Posterior cingulate gyrus (tissue), 11 donors: ENCODE results near the gene DVL2.

Experiments used
- DNase-seq, 10 donors: peaks; one replicate each; pipeline versions ENCODE4 v3.0.0 to v3.0.0-alpha.2; 2020 to 2021; ENCODE audit warnings: mixed read lengths in 3 of 10
- intact Hi-C: fragments of 100-400 bp; cut with DNase I; formaldehyde crosslinking; loops from one replicate; pipeline ENCODE4 v1.15.1; 2023

Gene DVL2

GRCh38 chr17:7240375-7240774, 6.1 kb upstream of the DVL2 start:
- peak in 1 of 10 donors; percentile 25 for DNase-seq

GRCh38 chr17:7239091-7240027, 5.0 kb upstream of the DVL2 start, which contains the start of gene PHF23:
Gene PHF23, minus strand, starts transcription at chr17:7239457. Its CDS starts 178 bp downstream, at chr17:7239279.
- DNase-seq, result peak; percentile 97 to 100 (median 99)
- intact Hi-C loops, result no loop called here

More at GRCh38 chr17:7240375-7240774, 6.1 kb upstream of the DVL2 start:
- intact Hi-C loops, result no loop called here

- DNase-seq, result peak in 3 of 10 donors; percentile 70 to 81 (median 80)
- intact Hi-C loops, result no loop called here
Observed at GRCh38 chr17:7238420-7239090, 4.2 kb upstream of the DVL2 start.

- peak; percentile 56 to 91 (median 62) for DNase-seq
- intact Hi-C loops, result no loop called here
Observed at GRCh38 chr17:7237761-7238419, 3.6 kb upstream of the DVL2 start.

GRCh38 chr17:7237266-7237760, 3.0 kb upstream of the DVL2 start:
- intact Hi-C loops, result no loop called here
- peak in 1 of 10 donors; percentile 2 for DNase-seq

DNA sequence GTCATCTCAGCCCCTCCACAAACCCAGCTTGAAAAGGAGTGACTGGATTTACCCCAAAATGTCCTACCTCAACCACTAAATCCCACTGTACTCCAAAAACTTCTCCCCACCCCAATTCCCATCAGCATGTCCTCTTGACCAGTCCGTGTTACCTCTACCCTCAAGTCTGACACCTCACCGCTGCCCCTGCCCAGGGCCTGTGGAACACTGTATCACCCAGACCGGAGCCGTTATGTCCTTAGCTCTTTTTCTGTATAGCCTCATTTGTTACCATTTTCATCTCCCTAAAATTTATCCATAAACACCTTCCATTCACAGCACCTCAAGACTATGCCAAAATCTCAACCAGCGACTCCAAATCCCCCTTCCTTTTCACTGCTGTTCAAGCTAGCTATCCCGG, 2.5 kb upstream of the DVL2 start:
- peak in 3 of 10 donors; percentile 7 to 64 (median 20) for DNase-seq
- intact Hi-C loops, result no loop called here

DNA sequence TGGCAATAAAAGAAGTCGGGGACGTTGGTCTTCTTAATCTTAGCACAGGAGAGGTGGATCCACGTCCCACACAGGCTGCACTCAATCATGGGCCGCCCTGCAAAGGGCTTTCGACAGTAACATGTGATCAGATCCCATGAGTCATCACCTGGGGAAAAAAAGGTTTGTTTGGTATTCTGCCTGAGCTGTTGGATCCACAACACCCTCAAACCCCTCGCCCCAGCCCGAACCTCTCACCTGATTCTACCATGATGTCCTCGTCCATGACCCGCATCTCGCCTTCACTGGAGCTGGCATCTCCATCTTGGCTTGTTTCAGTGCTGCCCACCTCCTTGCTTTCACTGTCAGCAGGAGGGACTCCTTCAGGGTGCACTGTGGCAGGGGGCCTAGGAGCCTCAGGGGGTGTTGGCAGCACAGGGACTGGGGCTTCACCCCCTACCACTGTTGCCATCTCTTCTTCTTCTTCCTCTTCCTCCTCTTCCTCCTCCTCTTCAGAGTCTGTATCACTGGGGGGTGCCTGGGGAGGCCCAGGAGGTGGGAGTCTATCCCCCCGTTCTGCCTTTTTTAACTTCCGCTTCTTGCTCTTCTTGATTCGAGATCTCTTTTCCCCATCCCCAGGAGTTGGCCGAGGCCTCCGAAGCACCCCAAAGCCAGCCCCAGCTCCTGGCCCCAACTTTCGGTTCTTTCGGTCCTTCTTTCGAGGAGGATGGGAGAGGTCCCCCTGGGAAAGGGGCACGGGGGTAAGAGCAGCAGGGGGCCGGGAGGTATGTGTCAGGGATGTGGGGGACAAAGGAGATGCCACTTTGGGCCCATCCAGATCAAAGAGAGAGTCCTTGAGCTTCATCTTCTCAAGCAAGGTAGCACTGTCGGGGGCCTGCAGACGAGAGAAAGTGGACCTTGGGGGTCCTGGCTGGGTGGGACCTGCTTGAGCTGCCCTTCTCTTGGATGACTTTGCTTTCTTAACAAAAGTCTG, 1.7 kb upstream of the DVL2 start:
- intact Hi-C loops, result no loop called here
- peak in 3 of 10 donors; percentile 60 to 78 (median 62) for DNase-seq

DNA sequence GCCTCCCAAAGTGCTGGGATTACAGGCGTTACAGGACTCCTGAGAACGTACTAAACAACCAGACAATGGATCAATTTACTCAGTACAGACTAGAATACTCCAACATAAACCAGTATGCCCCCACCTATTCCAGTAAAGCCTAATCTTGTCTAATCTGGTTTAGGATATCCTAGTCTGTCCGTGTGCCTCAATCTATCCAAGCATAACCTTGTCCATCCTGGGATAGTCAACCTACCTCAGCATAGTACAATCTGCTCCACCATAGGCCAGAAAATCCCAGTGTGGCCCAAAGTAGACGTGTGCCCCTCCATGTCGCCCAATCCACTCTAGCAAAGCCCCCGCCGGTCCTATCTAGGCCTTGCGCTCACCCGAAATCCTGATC, 625 bp downstream of the DVL2 start:
- peak in 1 of 10 donors; percentile 9 for DNase-seq
- intact Hi-C loops, result no loop called here

- intact Hi-C loops, result no loop called here
- DNase-seq, result no peak
Observed at GRCh38 chr17:7232114-7232513, 2.2 kb downstream of the DVL2 start.

DNA sequence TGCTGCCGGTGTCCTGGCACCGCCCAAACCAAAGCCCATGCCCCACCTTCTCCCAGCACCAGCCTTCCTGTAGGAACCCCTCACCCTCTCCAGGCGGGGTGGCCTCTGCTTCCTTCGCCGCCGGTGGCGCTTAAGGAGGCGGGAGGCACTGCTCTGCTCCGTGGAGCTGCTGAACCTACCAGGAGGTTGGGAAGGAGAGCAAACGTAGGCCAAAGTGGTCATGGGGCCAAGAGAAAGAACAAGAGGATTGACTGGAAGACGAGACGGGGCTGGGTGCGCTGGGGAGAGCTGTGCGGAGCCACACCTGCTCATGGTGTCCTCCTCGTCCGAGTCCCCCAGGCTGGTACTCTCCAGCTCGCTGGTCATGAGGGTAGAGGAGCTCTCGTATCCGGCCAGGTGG, 4.8 kb downstream of the DVL2 start:
- intact Hi-C loops, result no loop called here
- peak in 2 of 10 donors; percentile 6 to 70 for DNase-seq

DNA sequence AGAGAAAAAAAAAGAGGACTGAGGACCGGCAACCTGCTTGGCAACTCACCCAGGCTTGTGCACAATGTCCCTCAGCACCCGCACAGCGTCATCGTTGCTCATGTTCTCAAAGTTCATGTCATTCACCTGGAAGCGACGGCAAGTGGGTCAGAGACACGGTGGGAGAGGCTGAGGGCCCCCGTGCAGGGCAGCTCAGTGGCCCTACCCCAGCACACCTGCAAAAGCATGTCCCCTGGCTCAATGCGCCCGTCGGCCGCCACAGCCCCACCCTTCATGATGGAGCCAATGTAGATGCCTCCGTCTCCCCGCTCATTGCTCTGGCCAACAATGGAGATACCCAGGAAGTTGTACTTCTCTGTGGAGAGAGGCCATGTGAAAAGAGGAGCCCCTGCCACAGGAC, 5.4 kb downstream of the DVL2 start:
- DNase-seq, result peak in 1 of 10 donors; percentile 52
- intact Hi-C loops, result no loop called here

DNA sequence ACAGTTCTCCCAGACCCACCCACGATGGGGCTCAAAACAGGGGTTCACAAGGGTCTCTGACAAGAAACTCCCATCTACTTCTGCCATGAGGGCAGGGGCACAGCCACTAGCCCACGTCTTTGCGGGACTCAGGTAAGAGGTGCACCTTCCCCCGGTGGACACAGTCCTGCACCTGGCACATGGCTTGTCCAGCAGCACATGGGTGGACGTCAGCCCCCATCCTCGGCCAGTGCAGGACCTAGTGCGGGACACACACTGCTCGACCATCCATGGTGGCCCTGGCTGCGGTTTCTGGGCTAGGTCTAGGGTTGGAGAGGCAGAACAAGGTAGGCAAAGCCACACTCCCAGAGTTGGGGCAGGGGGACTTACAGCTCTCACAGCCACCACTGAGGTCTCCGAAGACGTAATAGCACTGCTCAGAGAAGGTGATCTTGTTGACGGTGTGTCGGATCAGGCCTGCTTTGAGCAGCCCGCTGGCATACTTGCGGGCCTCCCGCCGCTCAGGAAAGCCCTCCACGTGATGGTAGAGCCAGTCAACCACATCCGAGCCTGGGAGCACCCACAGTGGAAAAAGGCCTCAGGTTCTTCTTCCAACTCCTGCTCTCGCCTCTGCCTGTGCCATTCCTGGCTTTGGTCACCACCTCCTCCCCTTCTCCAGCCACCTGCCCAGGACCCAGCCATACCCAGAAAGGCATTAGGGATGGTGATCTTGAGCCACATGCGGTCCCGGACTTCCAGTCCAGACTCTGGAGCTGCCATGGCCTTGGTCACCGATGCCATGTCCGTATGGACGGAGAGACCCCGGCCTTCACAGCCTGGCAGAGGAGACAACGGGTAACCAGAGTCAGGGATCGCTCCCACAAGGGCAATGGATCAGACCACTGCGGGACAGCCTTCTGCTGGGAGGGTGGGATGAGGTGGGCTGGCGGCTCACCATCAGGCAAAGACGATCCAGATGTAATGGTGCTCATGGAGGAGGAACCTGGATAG, 7.3 kb downstream of the DVL2 start:
- intact Hi-C loops, result no loop called here
- DNase-seq, result peak in 1 of 10 donors; percentile 84

- DNase-seq, result peak in 1 of 10 donors; percentile 77
- intact Hi-C loops, result no loop called here
Observed at GRCh38 chr17:7225711-7226331, 8.5 kb downstream of the DVL2 start.

DNA sequence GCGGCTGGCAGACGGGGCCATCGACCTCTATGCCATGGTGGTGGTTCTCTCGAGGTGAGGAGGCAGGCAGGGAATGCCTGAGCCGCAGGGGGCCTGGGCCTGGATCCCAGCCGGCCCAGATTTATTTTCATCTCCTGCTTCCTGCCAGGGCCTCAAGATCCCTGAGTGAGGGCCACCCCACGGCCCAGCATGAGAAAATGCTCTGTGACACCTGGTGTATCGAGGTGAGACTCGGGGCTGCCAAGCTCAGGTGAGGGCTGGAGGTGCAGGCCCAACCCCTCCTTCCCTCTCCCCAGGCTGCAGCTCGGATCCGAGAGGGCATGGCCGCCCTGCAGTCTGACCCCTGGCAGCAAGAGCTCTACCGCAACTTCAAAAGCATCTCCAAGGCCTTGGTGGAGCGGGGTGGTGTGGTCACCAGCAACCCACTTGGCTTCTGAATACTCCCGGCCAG, 9.6 kb downstream of the DVL2 start:
- intact Hi-C loops, result no loop called here
- DNase-seq, result peak in 3 of 10 donors; percentile 22 to 72 (median 70)

GRCh38 chr17:7224110-7224509, 10.2 kb downstream of the DVL2 start:
- intact Hi-C loops, result no loop called here
- peak in 3 of 10 donors; percentile 24 to 80 (median 79) for DNase-seq

DNA sequence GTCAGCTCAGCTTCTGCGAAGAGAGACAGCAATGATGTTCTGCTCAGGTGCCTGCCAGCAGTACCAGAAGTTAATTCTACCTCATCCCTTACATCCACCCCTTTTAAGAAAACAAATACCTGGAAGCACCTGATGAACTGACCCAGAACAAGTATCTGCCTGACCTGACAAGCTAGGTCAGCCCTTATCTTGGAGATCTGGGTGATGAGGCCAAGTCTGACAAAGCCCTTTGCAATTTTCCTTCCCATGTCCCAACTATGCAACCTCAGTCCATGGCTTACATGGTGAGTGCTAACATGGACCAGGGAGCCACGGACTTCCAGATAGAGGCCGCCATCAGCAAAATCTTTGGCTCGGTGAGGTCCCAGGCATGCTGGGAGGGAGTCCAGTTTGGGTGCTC, 10.9 kb downstream of the DVL2 start:
- no peak for DNase-seq
- intact Hi-C loops, result no loop called here

- peak in 1 of 10 donors; percentile 24 for DNase-seq
- intact Hi-C loops, result no loop called here
Observed at GRCh38 chr17:7222972-7223292, 11.4 kb downstream of the DVL2 start.
